ENCODE data around the gene CDH24. TPM values are rescaled to one million over a fixed set of nuclear protein-coding genes. Genes with fewer than 3 reads are reported as not detected.
A peak's percentile ranks its signal among the peaks of the same experiment; 100 is the strongest.

Gene CDH24
- total RNA-seq, 1 experiment from 2014 or later, result 14.8 TPM

DNA sequence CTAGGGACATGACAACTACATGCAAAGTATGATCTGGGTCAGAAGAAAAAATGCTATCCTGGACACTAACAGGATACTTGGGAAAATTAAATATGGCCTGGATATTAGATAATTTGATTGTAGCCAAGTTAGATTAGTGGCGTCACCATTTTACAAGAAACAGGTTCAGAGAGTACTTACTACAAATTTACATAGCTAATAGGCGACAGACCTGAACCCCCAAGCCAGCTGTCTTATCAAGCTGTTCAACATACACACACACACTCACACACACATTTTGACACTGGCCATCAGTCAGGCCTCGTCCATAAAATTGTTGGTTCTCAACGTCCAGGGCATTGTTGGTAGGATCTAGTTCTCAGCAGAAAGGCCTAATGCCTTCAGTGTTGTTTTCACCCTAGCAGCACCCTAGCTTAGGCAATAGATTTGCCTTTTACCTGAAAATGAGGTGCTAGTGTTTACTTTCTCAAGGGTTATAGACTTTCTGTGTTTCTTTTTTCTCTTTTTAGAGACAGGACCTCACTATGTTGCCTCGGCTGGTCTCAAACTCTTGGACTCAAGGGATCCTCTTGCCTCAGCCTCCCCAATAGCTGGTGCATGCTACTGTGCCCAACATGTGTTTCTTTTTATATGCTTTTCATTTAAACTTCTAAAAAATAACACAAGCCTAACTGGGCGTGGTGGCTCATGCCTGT lies 44.1 kb downstream of the CDH24 start:
- ATAC-seq (no peak), DNase-seq (no peak)
- intact Hi-C loops (cut with micrococcal nuclease), result no loop called here
- TF ChIP-seq EZH2phosphoT487 (IDR thresholded peaks at IDR 0.05; ENCODE audit: borderline replicate concordance, low read length) (no peak), EZH2 (IDR thresholded peaks at IDR 0.05; ENCODE audit: low read length, unreplicated experiment) (no peak), CTCF (conservative IDR thresholded peaks at IDR 0.05; ENCODE audit: low read depth, low read length) (no peak)
- Histone ChIP-seq H3K4me3 (ENCODE audit: low read length) (no peak overlapping the region), H3K27me3 (ENCODE audit: low read length) (no peaks in the 10 kb centered on the region), H3K9ac (ENCODE audit: low read length) (no peak overlapping the region), H3K4me1 (ENCODE audit: insufficient read depth, low read length) (peaks cover 17% of the 10 kb centered on the region), H3K9me3 (ENCODE audit: low read length) (no peaks in the 10 kb centered on the region), H4K20me1 (ENCODE audit: low read length) (no peaks in the 10 kb centered on the region), H3K36me3 (ENCODE audit: low read depth, low read length) (no peaks in the 10 kb centered on the region), H2AFZ (ENCODE audit: low read length) (no peak overlapping the region), H3K79me2 (ENCODE audit: low read length) (peaks cover 4% of the 10 kb centered on the region; the same call in 1 of the 2 replicates), H3F3A (ENCODE audit: low read length, unreplicated experiment) (no peaks in the 10 kb centered on the region), H3K4me2 (ENCODE audit: low read length) (no peak overlapping the region), H3K27ac (ENCODE audit: low read length) (no peak overlapping the region), H3K9me2 (replicated peaks; ENCODE audit: low read length) (no peaks in the 10 kb centered on the region)
- no TSS peak for BruUV-seq (replicated peaks)
- ChIA-PET CTCF (interaction anchor here (0.9 kb wide), 1 partner anchor 27 kb away, joined by 3 read pairs; no protein-coding TSS in a partner anchor), POLR2A (ENCODE audit: unreplicated experiment) (no interaction called here)

DNA sequence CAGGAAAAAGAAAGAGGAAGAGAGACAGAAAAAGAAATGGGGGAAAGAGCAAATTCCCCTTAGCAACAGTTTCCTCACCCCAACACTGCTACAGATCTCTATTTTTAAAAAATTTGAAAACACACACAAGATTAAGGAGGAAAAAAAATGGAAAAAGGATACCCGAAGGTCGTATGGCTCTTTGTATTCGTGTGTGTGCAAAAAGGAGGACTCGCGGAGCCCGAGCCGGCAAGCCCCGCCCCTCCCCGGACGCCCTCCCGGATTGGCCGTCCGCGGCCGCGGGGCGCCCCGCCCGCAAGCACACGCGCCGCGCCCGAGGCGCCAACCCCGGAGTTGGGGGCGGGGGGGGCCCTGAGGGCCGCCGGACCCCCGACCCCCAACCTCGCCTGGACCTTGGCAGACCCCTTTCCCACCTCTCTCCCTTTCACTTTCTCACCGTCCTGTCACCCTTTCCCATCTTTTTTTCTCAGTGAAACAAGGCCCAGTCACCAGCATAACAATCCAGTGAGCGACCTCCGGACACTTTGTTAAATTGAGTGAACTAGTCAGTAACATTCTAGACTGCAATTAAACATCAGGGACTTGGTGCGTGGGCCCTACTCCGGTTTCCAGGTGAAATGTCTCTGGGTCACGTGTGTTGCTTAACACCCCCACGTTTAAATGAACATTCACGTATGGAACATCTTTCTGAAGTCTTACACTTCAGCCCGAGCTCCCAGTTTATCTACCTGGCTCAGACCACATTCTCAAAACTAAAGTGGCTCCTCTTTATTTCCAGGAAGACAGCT lies 47.2 kb downstream of the CDH24 start, which contains the start of gene C14orf93:
Gene C14orf93 (minus strand): TSS at position 205 of the 788 bp plus-strand sequence. CDS start 11,120 bp downstream, outside the sequence.
- Histone ChIP-seq H3K9me2 (replicated peaks; ENCODE audit: low read length) (no peaks in the 10 kb centered on the region), H4K20me1 (ENCODE audit: low read length) (no peaks in the 10 kb centered on the region), H3K4me1 (ENCODE audit: insufficient read depth, low read length) (peaks cover 39% of the 10 kb centered on the region), H3K9ac (ENCODE audit: low read length) (peak within 1 kb of the TSS; percentile 65), H3F3A (ENCODE audit: low read length, unreplicated experiment) (peaks cover 7% of the 10 kb centered on the region), H3K36me3 (ENCODE audit: low read depth, low read length) (no peaks in the 10 kb centered on the region), H3K4me2 (ENCODE audit: low read length) (peak within 1 kb of the TSS; percentile 80), H3K9me3 (ENCODE audit: low read length) (no peaks in the 10 kb centered on the region), H3K27ac (ENCODE audit: low read length) (peak within 1 kb of the TSS; percentile 44), H3K79me2 (ENCODE audit: low read length) (peaks cover 4% of the 10 kb centered on the region; the same call in 1 of the 2 replicates), H3K4me3 (ENCODE audit: low read length) (peak within 1 kb of the TSS; percentile 67), H2AFZ (ENCODE audit: low read length) (peak within 1 kb of the TSS; percentile 90), H3K27me3 (ENCODE audit: low read length) (no peaks in the 10 kb centered on the region)
- BruUV-seq (replicated peaks), result no TSS peak
- intact Hi-C loops (cut with micrococcal nuclease), result no loop called here
- peak; percentile 71 for DNase-seq
- TF ChIP-seq CTCF (conservative IDR thresholded peaks at IDR 0.05; ENCODE audit: low read depth, low read length) (no peak), EZH2 (IDR thresholded peaks at IDR 0.05; ENCODE audit: low read length, unreplicated experiment) (no peak), EZH2phosphoT487 (IDR thresholded peaks at IDR 0.05; ENCODE audit: borderline replicate concordance, low read length) (no peak)
- peak; percentile 34 for ATAC-seq
- POLR2A ChIA-PET (ENCODE audit: unreplicated experiment), result interaction anchor here (0.6 kb wide), 1 partner anchor 33 kb away, joined by 5 read pairs; no protein-coding TSS in a partner anchor
- CTCF ChIA-PET, result interaction anchor here (0.6 kb wide), 1 partner anchor 85 kb away, joined by 6 read pairs; the partner anchor contains the start of genes ACIN1 and C14orf119

Data from PC-3 (cell line).